HG03103 (cell line): ENCODE data around the gene AHDC1.

Experiments
- ATAC-seq: cut with Tn5 transposase; IDR thresholded peaks from one replicate; pipeline ENCODE4 v1.9.1; 2021; ENCODE audit warnings: low read depth; ENCODE audit not compliant: unreplicated experiment

AHDC1 gene

GRCh38 chr1:27567146-27567526 is 36.8 kb downstream of the AHDC1 start:
- no peak for ATAC-seq

GRCh38 chr1:27566462-27567145 is 37.3 kb downstream of the AHDC1 start:
- ATAC-seq, result no peak

- ATAC-seq, result no peak
Observed at GRCh38 chr1:27564710-27565649, 39.0 kb downstream of the AHDC1 start.

GRCh38 chr1:27563591-27564471 is 40.1 kb downstream of the AHDC1 start:
- ATAC-seq, result no peak

GRCh38 chr1:27563341-27563590 is 40.7 kb downstream of the AHDC1 start:
- no peak for ATAC-seq

- ATAC-seq, result no peak
Observed at GRCh38 chr1:27562534-27563340, 41.2 kb downstream of the AHDC1 start.

GRCh38 chr1:27562021-27562420 is 41.9 kb downstream of the AHDC1 start:
- no peak for ATAC-seq

GRCh38 chr1:27561124-27561899 is 42.6 kb downstream of the AHDC1 start:
- no peak for ATAC-seq

GRCh38 chr1:27560268-27561123 is 43.4 kb downstream of the AHDC1 start:
- no peak for ATAC-seq

- no peak for ATAC-seq
Observed at GRCh38 chr1:27559466-27560030, 44.4 kb downstream of the AHDC1 start.

GRCh38 chr1:27557596-27558340 is 46.2 kb downstream of the AHDC1 start:
- no peak for ATAC-seq

GRCh38 chr1:27556781-27557595 is 47.0 kb downstream of the AHDC1 start:
- ATAC-seq, result no peak

- no peak for ATAC-seq
Observed at GRCh38 chr1:27556435-27556780, 47.5 kb downstream of the AHDC1 start.

GRCh38 chr1:27555700-27556424 is 48.1 kb downstream of the AHDC1 start:
- ATAC-seq, result no peak

- ATAC-seq, result no peak
Observed at GRCh38 chr1:27554759-27555699, 48.9 kb downstream of the AHDC1 start.
